ENCODE data around the gene YWHAG. TPM values are rescaled to one million over a fixed set of nuclear protein-coding genes. Genes with fewer than 3 reads are reported as not detected.

The YWHAG gene
- total and polyA plus RNA-seq, 2 experiments from 2014 or later: 82.2 to 179 TPM

DNA sequence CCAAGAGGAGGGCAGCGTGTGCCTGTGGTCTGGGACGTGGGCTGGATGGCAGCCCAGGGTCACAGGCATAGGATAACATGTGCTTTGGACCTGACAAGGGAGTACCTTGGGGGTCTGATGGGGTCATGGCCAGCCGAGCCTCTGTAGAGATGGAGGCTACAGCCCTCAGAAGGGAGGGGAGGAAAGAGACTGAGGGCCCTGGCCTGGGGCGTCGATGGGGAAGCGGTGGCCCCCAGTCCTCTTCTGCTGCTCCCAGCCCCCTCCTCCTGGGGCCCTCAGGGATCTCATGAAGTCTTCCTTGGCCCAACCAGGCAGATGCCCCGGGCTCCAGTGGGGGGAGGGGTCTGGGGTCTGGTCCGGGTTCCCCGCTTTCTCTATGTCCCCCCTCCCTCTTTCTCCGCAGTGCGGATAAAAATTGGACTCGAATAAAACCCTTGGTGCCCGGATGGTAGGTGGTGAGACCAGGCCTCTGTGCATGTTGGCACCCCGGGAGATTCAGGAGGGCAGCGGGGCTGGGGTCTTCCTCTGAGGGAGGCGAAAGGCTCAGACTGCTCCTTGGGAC, 71.9 kb downstream of the YWHAG start:
- DNase-seq (ENCODE audit: low spot score) (no peak), ATAC-seq (no peak)
- H3K4me1 Mint-ChIP-seq: peaks cover 24% of the 10 kb centered on the region
- no peak overlapping the region for H2AFZ ChIP-seq
- H3K36me3 ChIP-seq (ENCODE audit: insufficient read depth): no peaks in the 10 kb centered on the region
- TF ChIP-seq, protein P1, sequence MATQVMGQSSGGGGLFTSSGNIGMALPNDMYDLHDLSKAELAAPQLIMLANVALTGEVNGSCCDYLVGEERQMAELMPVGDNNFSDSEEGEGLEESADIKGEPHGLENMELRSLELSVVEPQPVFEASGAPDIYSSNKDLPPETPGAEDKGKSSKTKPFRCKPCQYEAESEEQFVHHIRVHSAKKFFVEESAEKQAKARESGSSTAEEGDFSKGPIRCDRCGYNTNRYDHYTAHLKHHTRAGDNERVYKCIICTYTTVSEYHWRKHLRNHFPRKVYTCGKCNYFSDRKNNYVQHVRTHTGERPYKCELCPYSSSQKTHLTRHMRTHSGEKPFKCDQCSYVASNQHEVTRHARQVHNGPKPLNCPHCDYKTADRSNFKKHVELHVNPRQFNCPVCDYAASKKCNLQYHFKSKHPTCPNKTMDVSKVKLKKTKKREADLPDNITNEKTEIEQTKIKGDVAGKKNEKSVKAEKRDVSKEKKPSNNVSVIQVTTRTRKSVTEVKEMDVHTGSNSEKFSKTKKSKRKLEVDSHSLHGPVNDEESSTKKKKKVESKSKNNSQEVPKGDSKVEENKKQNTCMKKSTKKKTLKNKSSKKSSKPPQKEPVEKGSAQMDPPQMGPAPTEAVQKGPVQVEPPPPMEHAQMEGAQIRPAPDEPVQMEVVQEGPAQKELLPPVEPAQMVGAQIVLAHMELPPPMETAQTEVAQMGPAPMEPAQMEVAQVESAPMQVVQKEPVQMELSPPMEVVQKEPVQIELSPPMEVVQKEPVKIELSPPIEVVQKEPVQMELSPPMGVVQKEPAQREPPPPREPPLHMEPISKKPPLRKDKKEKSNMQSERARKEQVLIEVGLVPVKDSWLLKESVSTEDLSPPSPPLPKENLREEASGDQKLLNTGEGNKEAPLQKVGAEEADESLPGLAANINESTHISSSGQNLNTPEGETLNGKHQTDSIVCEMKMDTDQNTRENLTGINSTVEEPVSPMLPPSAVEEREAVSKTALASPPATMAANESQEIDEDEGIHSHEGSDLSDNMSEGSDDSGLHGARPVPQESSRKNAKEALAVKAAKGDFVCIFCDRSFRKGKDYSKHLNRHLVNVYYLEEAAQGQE (IDR thresholded peaks at IDR 0.05; ENCODE audit: unreplicated experiment): no peak
- H3K4me1 ChIP-seq (ENCODE audit: insufficient read depth): peaks cover 6% of the 10 kb centered on the region
- peaks cover 5% of the 10 kb centered on the region; the same call in 2 of the 3 replicates for H3K36me3 Mint-ChIP-seq (ENCODE audit: low read depth)
- H3K27me3 Mint-ChIP-seq (ENCODE audit: insufficient read depth, low read depth, poor library complexity): peaks cover 42% of the 10 kb centered on the region
- H3K79me2 ChIP-seq (replicated peaks; ENCODE audit: insufficient read depth): no peaks in the 10 kb centered on the region
- no peak overlapping the region for H3K4me2 ChIP-seq
- no peak overlapping the region for H3K27ac Mint-ChIP-seq
- peaks cover 6% of the 10 kb centered on the region; the same call in 1 of the 2 replicates for H3F3A ChIP-seq (replicated peaks; ENCODE audit: low read depth)
- no peaks in the 10 kb centered on the region for H4K20me1 ChIP-seq (replicated peaks; ENCODE audit: insufficient read depth)
- no peak overlapping the region for H3K4me3 ChIP-seq
- H3K27ac ChIP-seq (ENCODE audit: low read depth): no peak overlapping the region
- H3K27me3 ChIP-seq (ENCODE audit: insufficient read depth): peaks cover 25% of the 10 kb centered on the region
- no peak overlapping the region for H3K4me3 Mint-ChIP-seq
- H3K9me2 ChIP-seq (ENCODE audit: insufficient read depth): no peaks in the 10 kb centered on the region
- no peaks in the 10 kb centered on the region for H3K9me3 Mint-ChIP-seq

DNA sequence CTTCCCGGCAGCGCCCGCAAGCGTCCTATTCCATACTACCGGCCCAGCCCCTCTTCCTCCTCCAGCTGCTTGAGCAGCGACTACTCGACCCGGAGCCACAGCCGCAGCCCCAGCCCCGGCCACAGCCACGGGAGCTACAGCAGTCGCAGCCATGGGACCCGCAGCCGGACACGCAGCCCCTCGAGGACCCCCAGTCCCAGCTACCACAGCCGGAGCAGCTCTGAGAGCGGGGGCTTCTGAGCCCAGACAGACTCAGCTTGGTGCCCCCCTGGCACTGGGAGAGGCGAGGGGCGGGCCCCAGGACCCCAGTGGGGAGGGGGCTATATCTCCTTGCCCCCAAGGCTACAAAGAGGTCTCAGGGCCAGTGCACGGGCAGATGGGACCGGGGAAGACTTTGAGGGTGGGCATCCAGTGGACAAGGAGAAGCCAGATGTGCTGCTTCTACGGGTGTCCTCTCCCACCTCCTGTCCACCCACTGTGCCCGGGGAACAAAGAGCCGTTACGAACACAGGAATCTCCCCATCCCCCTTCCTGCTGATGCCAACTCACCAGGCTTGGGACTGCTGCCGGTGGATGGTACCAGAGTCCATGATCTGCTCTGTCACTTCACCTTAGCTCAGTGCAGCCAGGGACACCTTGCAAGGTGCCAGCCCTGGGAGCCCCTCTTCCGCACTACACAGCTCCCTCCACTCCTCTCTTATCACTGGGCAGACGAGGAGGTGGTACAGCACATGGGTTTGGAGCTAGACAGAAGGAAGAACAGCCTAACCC, 73.0 kb downstream of the YWHAG start:
- ATAC-seq (no peak), DNase-seq (ENCODE audit: low spot score) (no peak)
- peaks cover 4% of the 10 kb centered on the region for H3K4me1 ChIP-seq (ENCODE audit: insufficient read depth)
- H3K4me2 ChIP-seq: no peak overlapping the region
- H4K20me1 ChIP-seq (replicated peaks; ENCODE audit: insufficient read depth): no peaks in the 10 kb centered on the region; the same call in 1 of the 2 replicates
- H2AFZ ChIP-seq: no peak overlapping the region
- no peak overlapping the region for H3K4me3 Mint-ChIP-seq
- no peak overlapping the region for H3K27ac Mint-ChIP-seq
- H3K27me3 ChIP-seq (ENCODE audit: insufficient read depth): peaks cover 33% of the 10 kb centered on the region
- no peaks in the 10 kb centered on the region for H3K9me2 ChIP-seq (ENCODE audit: insufficient read depth)
- no peaks in the 10 kb centered on the region for H3K36me3 ChIP-seq (ENCODE audit: insufficient read depth)
- H3K4me1 Mint-ChIP-seq: peaks cover 21% of the 10 kb centered on the region
- peaks cover 5% of the 10 kb centered on the region; the same call in 2 of the 3 replicates for H3K36me3 Mint-ChIP-seq (ENCODE audit: low read depth)
- H3F3A ChIP-seq (replicated peaks; ENCODE audit: low read depth): peaks cover 9% of the 10 kb centered on the region; the same call in 1 of the 2 replicates
- H3K4me3 ChIP-seq: no peak overlapping the region
- H3K27ac ChIP-seq (ENCODE audit: low read depth): no peak overlapping the region
- peaks cover 2% of the 10 kb centered on the region; the same call in 1 of the 3 replicates for H3K9me3 Mint-ChIP-seq
- no peaks in the 10 kb centered on the region for H3K79me2 ChIP-seq (replicated peaks; ENCODE audit: insufficient read depth)
- TF ChIP-seq, protein P2, sequence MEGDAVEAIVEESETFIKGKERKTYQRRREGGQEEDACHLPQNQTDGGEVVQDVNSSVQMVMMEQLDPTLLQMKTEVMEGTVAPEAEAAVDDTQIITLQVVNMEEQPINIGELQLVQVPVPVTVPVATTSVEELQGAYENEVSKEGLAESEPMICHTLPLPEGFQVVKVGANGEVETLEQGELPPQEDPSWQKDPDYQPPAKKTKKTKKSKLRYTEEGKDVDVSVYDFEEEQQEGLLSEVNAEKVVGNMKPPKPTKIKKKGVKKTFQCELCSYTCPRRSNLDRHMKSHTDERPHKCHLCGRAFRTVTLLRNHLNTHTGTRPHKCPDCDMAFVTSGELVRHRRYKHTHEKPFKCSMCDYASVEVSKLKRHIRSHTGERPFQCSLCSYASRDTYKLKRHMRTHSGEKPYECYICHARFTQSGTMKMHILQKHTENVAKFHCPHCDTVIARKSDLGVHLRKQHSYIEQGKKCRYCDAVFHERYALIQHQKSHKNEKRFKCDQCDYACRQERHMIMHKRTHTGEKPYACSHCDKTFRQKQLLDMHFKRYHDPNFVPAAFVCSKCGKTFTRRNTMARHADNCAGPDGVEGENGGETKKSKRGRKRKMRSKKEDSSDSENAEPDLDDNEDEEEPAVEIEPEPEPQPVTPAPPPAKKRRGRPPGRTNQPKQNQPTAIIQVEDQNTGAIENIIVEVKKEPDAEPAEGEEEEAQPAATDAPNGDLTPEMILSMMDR (conservative IDR thresholded peaks at IDR 0.05; ENCODE audit: low read depth in 2 of 2): no peak
- TF ChIP-seq CREB1 (CRISPR knock-in tag; IDR thresholded peaks at IDR 0.05; ENCODE audit: low read depth) (no peak), STAT1 (IDR thresholded peaks at IDR 0.05; ENCODE audit: unreplicated experiment) (no peak)
- TF ChIP-seq, protein P3, sequence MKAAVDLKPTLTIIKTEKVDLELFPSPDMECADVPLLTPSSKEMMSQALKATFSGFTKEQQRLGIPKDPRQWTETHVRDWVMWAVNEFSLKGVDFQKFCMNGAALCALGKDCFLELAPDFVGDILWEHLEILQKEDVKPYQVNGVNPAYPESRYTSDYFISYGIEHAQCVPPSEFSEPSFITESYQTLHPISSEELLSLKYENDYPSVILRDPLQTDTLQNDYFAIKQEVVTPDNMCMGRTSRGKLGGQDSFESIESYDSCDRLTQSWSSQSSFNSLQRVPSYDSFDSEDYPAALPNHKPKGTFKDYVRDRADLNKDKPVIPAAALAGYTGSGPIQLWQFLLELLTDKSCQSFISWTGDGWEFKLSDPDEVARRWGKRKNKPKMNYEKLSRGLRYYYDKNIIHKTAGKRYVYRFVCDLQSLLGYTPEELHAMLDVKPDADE (IDR thresholded peaks at IDR 0.05): no peak
- H3K27me3 Mint-ChIP-seq (ENCODE audit: insufficient read depth, low read depth, poor library complexity): peaks cover 41% of the 10 kb centered on the region
